A549 treated with AZD9567 at 1 μM for 4 hours (cell line): Measurements from ENCODE around the gene GLI1. TPM values are rescaled to one million over a fixed set of nuclear protein-coding genes. Genes with fewer than 3 reads are reported as not detected.

ENCODE experiments used
- total RNA-seq: library from RNA; stranded (reverse); fragments of 200-300 nt; extraction: Qiagen RNA extraction; gene quantifications from 5 replicates; pipeline ENCODE4 v1.2.3, GENCODE V29; 2022; ENCODE audit not compliant: insufficient read depth

Gene GLI1
- 3.0 to 6.8 TPM (median 4.2 TPM) in 5 replicates for total RNA-seq

DNA sequence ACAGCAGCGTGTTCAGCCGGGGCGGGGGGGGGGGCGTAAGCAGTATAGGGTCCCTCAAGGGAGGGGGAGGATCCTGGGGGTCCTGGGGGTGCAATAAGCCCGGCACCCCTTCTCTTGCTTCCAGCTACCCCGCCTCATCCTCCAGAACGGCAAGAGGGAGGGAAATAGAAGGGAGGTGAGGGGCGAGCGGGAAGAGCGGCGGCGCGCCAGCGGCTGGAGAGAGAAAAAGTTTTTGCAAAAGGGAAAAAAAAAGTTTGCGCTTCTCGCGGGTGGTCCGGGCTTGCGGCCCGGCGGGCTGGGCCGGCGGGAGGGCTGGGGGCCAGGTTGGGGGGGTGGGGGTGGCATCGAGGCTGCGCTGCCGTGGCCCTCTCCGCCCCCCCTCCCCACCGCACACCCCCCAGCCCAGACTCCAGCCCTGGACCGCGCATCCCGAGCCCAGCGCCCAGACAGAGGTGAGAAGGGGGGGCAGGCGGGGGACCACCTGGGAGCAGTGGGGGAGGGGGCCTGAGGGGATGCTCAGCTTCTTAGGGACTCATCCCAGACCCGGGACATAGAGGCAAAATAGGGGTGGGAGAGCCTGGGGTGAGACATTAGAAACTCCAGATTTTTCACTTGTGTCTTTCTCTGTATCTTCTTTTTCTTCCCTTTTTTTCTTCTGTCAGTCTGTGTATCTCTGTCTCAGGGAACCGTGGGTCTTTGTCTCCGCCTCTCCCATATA is at the start of gene GLI1:
Gene GLI1, plus strand, starts transcription at position 36 of the 718 bp plus-strand sequence. CDS start 3,907 bp downstream, outside the sequence.

DNA sequence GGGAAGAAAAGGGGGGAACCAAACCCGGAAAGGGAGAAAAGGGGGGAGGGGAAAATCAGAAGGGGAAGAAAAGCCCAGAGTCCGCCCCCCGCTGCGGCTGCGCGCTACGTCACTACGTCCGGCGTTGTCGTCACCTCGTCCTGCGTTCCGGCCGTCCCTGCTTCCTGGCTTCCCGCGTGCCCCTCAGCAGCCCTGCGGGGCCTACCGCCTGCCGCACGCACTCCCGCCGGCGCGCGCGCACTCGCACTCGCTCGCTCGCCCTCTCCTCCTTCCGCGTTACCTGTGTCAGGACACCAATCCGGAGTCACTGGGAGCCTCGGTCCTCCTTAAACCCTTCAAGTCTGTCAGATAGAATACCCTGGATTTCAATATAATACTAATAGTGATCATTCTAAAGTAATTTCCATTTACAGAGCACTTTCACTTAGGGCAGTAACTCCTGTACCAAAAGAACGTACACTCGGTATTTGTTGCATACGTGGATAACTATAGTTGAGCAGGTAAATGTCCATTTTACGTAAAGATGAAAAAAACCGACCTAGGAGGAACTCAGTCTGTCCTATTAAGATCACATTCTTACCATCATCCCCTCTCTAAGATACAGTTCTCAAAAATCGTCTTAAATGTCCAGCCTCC is 28.5 kb upstream of the GLI1 start, which contains the start of gene R3HDM2:
Gene R3HDM2, minus strand, starts transcription at position 113 of the 636 bp plus-strand sequence. CDS start 120,615 bp downstream, outside the sequence.

DNA sequence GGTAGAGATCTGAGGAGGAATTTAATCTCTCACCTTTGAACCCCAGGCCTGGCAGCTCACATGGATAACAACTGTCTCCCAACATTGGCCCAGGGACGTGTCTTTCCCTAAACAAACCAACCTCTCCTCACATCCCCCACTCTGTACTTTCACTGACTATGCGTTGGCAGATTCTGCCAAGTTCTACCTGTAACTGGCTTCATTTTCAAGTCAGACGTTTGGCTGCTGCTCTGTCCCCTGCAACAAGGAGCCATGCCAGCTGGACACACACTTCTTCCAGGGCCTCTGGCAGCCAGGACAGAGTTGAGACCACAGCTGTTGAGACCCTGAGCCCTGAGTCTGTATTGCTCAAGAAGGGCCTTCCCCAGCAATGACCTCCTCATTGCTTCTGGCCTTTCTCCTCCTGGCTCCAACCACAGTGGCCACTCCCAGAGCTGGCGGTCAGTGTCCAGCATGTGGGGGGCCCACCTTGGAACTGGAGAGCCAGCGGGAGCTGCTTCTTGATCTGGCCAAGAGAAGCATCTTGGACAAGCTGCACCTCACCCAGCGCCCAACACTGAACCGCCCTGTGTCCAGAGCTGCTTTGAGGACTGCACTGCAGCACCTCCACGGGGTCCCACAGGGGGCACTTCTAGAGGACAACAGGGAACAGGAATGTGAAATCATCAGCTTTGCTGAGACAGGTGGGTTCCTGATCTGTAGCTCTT is 24.9 kb upstream of the GLI1 start, which contains the start of gene INHBC:
Gene INHBC, plus strand, starts transcription at position 268 of the 707 bp plus-strand sequence. Its CDS starts 103 bp downstream, at position 371.

DNA sequence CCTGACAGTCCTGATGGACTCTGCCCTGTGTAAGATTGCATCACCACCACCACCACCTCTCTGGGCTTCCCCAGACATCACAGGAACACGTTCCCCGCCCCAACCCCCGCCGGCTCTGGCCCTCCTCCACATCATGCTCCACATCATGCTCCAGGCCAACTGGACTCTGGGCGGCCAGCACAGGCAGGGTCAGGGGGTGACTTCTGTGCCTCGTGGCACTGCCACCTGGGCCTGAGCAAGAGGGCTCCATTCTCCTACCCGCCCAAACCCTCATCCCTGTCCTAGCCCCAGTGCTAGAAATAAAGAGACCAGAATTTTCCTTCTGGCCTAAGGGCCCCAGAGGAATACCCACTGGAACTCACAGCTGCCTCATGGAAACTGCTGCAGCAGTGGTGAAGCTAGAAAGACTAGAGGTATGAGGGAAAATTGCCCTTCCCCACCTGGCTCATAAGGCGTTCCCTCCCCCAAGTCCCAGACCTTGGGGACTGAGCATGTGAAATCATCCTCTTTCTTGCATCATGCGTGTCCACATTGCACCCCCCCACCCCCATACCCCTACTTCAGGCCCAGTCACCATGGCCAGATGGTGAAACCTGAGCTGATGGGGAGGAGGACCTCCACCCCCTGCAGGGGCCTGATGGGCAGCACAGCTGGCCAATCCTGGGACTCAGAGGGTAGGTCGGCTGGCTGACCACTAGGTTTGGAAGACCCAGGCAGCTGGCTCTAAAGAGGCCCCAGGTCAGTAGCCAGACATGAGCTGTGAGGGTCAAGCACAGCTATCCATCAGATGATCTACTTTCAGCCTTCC is 4.8 kb upstream of the GLI1 start, which contains the start of gene INHBE:
Gene INHBE, plus strand, starts transcription at position 742 of the 808 bp plus-strand sequence. CDS start 230 bp downstream, outside the sequence.

DNA sequence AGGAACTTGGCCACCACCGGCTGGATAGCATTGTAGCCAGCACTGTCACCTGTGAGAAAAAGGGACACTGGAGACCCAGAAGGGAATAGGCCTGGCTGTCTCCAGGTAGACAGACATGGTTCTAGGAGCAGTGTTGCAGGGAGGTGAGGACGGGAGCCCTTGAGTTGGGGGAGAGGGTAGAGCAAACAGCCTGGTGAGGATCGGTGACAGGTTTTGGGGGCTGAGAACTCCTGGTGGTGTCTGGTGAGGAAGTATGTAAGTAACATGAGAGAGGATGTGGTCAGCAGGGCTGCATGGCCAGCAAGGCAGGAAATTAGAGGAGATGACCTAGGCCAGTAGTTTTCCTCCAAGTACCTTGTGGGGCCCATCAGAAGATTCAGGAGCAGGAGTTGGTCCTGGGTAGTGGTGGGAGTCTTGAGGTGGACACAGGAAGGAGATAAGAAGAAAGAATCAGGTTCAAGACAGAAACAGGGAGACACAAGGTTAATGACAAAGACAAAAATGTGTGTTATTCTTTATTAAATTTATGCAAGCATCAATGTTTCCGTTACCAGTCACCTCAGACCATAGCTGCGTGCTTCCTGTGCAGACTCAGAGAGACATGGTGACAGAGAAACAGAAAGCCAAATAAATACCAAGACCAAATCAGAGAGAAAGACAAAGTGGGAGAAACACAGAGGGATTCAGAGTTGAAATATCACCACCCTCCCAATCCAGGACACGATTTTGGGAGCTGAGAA is 20.0 kb downstream of the GLI1 start, which contains the start of gene ARHGAP9:
Gene ARHGAP9, minus strand, starts transcription at position 491 of the 740 bp plus-strand sequence. Its CDS starts 460 bp downstream, at position 31.

DNA sequence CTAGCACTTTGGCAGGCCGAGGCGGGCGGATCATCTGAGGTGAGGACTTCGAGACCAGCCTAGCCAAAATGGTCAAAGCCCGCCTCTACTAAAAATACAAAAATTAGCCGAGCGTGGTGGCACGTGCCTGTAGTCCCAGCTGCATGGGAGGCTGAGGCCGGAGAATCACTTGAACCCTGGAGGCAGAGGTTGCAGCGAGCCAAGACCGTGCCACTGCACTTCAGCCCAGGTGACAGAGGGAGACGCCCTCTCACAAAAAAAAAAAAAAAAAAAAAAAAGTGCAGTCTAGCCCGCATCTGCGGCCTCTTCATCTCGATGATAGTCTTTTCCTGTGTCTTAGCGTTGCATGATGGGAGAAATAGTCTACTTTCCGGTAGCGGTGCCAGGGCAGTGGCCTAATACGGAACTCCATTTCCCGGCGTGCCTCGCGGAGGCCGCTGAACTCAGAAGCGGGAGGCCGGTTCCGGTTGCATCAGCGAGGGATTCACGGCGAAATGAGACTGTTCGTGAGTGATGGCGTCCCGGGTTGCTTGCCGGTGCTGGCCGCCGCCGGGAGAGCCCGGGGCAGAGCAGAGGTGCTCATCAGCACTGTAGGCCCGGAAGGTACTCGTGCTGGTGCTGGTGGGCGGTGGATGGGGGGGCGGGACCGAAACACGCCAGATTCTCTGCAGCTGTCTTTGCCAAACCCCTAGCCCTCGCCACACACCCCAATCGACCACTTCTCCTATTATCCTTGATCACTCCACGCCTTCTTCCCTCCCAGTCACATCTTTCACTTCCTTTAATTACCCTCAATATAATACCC is 28.2 kb downstream of the GLI1 start, which contains the start of gene MARS1:
Gene MARS1, plus strand, starts transcription at position 472 of the 805 bp plus-strand sequence. Its CDS starts 23 bp downstream, at position 495.

DNA sequence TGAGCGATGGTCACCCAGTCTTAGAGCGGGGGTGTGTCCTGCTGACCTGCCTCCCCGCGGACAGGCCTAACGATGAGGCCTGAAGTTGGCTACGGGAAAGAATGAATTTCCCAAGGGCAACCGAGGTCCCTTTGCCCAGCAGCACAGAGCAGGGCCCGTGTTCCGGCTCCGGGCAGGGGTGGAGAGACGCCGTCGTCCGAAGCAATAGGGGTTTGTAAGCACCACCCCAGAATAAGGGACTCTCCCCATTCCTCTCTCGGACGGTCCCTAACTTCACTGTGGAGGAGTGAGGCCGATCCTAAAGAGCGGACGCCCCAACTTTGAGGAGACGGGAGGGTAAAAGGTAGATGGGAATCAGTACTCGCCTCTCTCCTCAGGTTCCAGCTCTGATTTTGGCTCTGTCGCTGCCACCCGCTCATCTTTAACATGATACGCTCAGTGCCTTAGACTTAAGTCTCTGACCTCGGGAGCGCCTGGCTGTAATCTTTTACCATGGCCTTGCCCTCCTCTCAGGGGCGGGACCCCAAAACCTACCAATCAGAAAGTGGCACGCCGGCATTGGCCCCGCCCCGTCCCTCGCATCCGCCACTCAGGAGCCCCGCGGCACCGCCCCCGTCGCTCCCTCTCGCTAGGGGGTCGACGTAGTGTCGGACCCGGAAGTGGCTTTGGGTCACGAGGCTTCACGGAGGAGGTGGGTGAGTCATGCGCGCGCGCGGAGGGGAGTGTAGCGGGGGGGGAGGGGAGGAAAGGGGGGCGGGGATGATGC is 60.7 kb downstream of the GLI1 start, which contains the start of gene DDIT3:
Gene DDIT3, minus strand, starts transcription at position 462 of the 766 bp plus-strand sequence. CDS start 3,108 bp downstream, outside the sequence.

Other genes with a start within 250 kb of the GLI1 start
- gene NXPH4, start 243.0 kb upstream of the GLI1 start, total RNA-seq = 4.1 to 5.9 TPM (median 5.1 TPM) in 5 replicates
- 110 to 141 TPM (median 131 TPM) in 5 replicates for gene SHMT2, start 230.1 kb upstream of the GLI1 start, total RNA-seq
- 0.24 to 0.34 TPM (median 0.31 TPM) in 4 of 5 replicates, not detected in the other for gene STAC3, start 208.6 kb upstream of the GLI1 start, total RNA-seq
- gene R3HDM2, start 28.7 kb upstream of the GLI1 start, total RNA-seq = 8.0 to 10.9 TPM (median 8.4 TPM) in 5 replicates
- 0.03 to 0.06 TPM in 2 of 5 replicates, not detected in the others for gene INHBC, start 25.0 kb upstream of the GLI1 start, total RNA-seq
- gene INHBE, start 4.5 kb upstream of the GLI1 start, total RNA-seq = 0.05 to 0.07 TPM in 2 of 5 replicates, not detected in the others
- 0.52 to 1.1 TPM (median 0.55 TPM) in 4 of 5 replicates, not detected in the other for gene ARHGAP9, start 20.1 kb downstream of the GLI1 start, total RNA-seq
- 120 to 228 TPM (median 148 TPM) in 5 replicates for gene MARS1, start 28.3 kb downstream of the GLI1 start, total RNA-seq
- 25.3 to 34.3 TPM (median 31.4 TPM) in 5 replicates for gene DDIT3, start 60.7 kb downstream of the GLI1 start, total RNA-seq
- gene MBD6, start 63.0 kb downstream of the GLI1 start, total RNA-seq = 7.9 to 27.8 TPM (median 25.9 TPM) in 5 replicates
- 113 to 139 TPM (median 118 TPM) in 5 replicates for gene DCTN2, start 87.4 kb downstream of the GLI1 start, total RNA-seq
- gene KIF5A, start 90.3 kb downstream of the GLI1 start, total RNA-seq = 0.17 to 0.32 TPM (median 0.26 TPM) in 4 of 5 replicates, not detected in the other
- gene PIP4K2C, start 131.4 kb downstream of the GLI1 start, total RNA-seq = 39.5 to 42.5 TPM (median 40.2 TPM) in 5 replicates
- 11.8 to 16.9 TPM (median 16.2 TPM) in 5 replicates for gene DTX3, start 145.0 kb downstream of the GLI1 start, total RNA-seq
- 5.0 to 22.2 TPM (median 5.9 TPM) in 5 replicates for gene ARHGEF25, start 151.7 kb downstream of the GLI1 start, total RNA-seq
- 33.1 to 44.2 TPM (median 39.2 TPM) in 5 replicates for gene B4GALNT1, start 173.4 kb downstream of the GLI1 start, total RNA-seq
- 115 to 117 TPM (median 116 TPM) in 5 replicates for gene OS9, start 234.3 kb downstream of the GLI1 start, total RNA-seq